GM12878 (cell line): ENCODE measurements around the gene ADGRV1.

Source experiments
- CBFB ChIP-seq: IDR thresholded peaks from 2 replicates; pipeline ENCODE4 v1.6.1; 2016; ENCODE audit warnings: antibody characterized with exemption, low read depth
- CHD4 ChIP-seq: fragments of 200-600 bp; sonication (generic); IDR thresholded peaks from 2 replicates; pipeline ENCODE4 v1.6.1; 2016; ENCODE audit warnings: mild to moderate bottlenecking
- CTCF ChIP-seq, 3 experiments: IDR thresholded peaks in 2 of 3; conservative IDR thresholded peaks in 1 of 3; 2 replicates each; pipeline ENCODE4 v1.5.1; 2011; ENCODE audit warnings: low read depth in 3 of 3, low read length in 3 of 3, mild to moderate bottlenecking in 3 of 3, control low read depth in 2 of 3, moderate library complexity in 2 of 3, inconsistent platforms in 1 of 3, mixed read lengths in 1 of 3; ENCODE audit not compliant: control insufficient read depth in 2 of 3, insufficient read depth in 1 of 3; ENCODE audit errors: extremely low read depth in 1 of 3
- FOXK2 ChIP-seq: fragments of 450-650 bp; IDR thresholded peaks from 2 replicates; pipeline ENCODE4 v1.6.1; 2017; ENCODE audit warnings: mild to moderate bottlenecking, moderate library complexity
- IKZF1 ChIP-seq: fragments of 450-650 bp; conservative IDR thresholded peaks from 2 replicates; pipeline ENCODE4 v1.6.1; 2017; ENCODE audit warnings: antibody characterized with exemption, mild to moderate bottlenecking
- JUND ChIP-seq: IDR thresholded peaks from 2 replicates; pipeline ENCODE4 v1.6.1; 2012; ENCODE audit warnings: low read depth, mild to moderate bottlenecking, low read length, improper control_type of control experiment, moderate library complexity
- MXI1 ChIP-seq: fragments of 150-350 bp; IDR thresholded peaks from 2 replicates; pipeline ENCODE4 v1.6.1; 2011; ENCODE audit warnings: low read depth, mild to moderate bottlenecking, inconsistent platforms, low read length, improper control_type of control experiment
- POLR2A ChIP-seq: IDR thresholded peaks from 2 replicates; pipeline ENCODE4 v1.6.1; 2011; ENCODE audit warnings: low read depth, mild to moderate bottlenecking, low read length
- RELA ChIP-seq: fragments of 450-650 bp; IDR thresholded peaks from 2 replicates; pipeline ENCODE4 v1.8.0; 2014; ENCODE audit warnings: borderline replicate concordance; ENCODE audit not compliant: partially characterized antibody
- REST ChIP-seq: IDR thresholded peaks from 2 replicates; pipeline ENCODE4 v1.6.1; 2012; ENCODE audit warnings: mild to moderate bottlenecking, low read depth, low read length

- TF ChIP-seq RELA (no peak), IKZF1 (no peak), POLR2A (no peak), JUND (no peak), FOXK2 (no peak), REST (no peak), MXI1 (no peak), CHD4 (no peak), CTCF (IDR thresholded peaks at IDR 0.05 in 2 of 3, conservative IDR thresholded peaks at IDR 0.05 in 1 of 3; ENCODE audit: control insufficient read depth in 2 of 3, extremely low read depth in 1 of 3, insufficient read depth in 1 of 3, low read depth in 3 of 3, low read length in 3 of 3) (no peak), CBFB (no peak)
These were observed 615.8 kb downstream of the ADGRV1 start for GRCh38 chr5:91174396-91174795.
